Endodermal cell (in vitro differentiated cells): ENCODE data around the gene SMG6. TPM values are rescaled to one million over a fixed set of nuclear protein-coding genes. Genes with fewer than 3 reads are reported as not detected.

Experiments used
- DNase-seq: peaks from one replicate; pipeline ENCODE4 v3.0.0-alpha.2; 2017
- H3K27ac ChIP-seq: 2 replicates; pipeline ENCODE4 v1.5.1; 2013; ENCODE audit warnings: mild to moderate bottlenecking, low read depth, low read length, moderate library complexity
- H3K27me3 ChIP-seq: 2 replicates; pipeline ENCODE4 v1.6.1; 2013; ENCODE audit warnings: mild to moderate bottlenecking, low read length, moderate library complexity; ENCODE audit not compliant: insufficient read depth, control insufficient read depth, poor library complexity, severe bottlenecking
- H3K36me3 ChIP-seq: 2 replicates; pipeline ENCODE4 v1.7.0; 2013; ENCODE audit warnings: mild to moderate bottlenecking, low read length, moderate library complexity; ENCODE audit not compliant: control insufficient read depth, insufficient read depth
- H3K4me1 ChIP-seq: one replicate; pipeline ENCODE4 v1.7.0; 2013; ENCODE audit warnings: low read length; ENCODE audit not compliant: control insufficient read depth, insufficient read depth
- H3K4me3 ChIP-seq: 2 replicates; pipeline ENCODE4 v1.5.1; 2013; ENCODE audit warnings: mild to moderate bottlenecking, low read length, moderate library complexity
- H3K9ac ChIP-seq: 2 replicates; pipeline ENCODE4 v1.6.1; 2013; ENCODE audit warnings: mild to moderate bottlenecking, low read length, moderate library complexity; ENCODE audit not compliant: poor library complexity, severe bottlenecking; ENCODE audit errors: extremely low read depth
- H3K9me3 ChIP-seq: 2 replicates; pipeline ENCODE4 v1.6.1; 2013; ENCODE audit warnings: mild to moderate bottlenecking, low read length, moderate library complexity; ENCODE audit not compliant: control insufficient read depth
- H3K27ac Mint-ChIP-seq: 2 replicates; pipeline ENCODE4 v1.8.0; 2020; ENCODE audit warnings: mixed read lengths
- H3K27me3 Mint-ChIP-seq: 2 replicates; pipeline ENCODE4 v1.8.0; 2021; ENCODE audit warnings: mild to moderate bottlenecking, mixed read lengths; ENCODE audit not compliant: insufficient read depth
- H3K36me3 Mint-ChIP-seq: 2 replicates; pipeline ENCODE4 v1.8.0; 2020; ENCODE audit warnings: low read depth, mixed read lengths
- H3K4me1 Mint-ChIP-seq: 2 replicates; pipeline ENCODE4 v1.8.0; 2020; ENCODE audit warnings: mixed read lengths
- H3K4me3 Mint-ChIP-seq: 2 replicates; pipeline ENCODE4 v1.8.0; 2020; ENCODE audit warnings: mild to moderate bottlenecking, moderate library complexity, mixed read lengths
- H3K9me3 Mint-ChIP-seq: 2 replicates; pipeline ENCODE4 v1.8.0; 2020; ENCODE audit warnings: mild to moderate bottlenecking, mixed read lengths
- WGBS, 2 experiments: methylation state at CpG; one replicate each; pipeline versions ENCODE4 v1.1.5 to v1.1.7; 2013; ENCODE audit warnings: missing lambda C conversion rate in 2 of 2, mixed read lengths in 1 of 2; ENCODE audit not compliant: insufficient coverage in 1 of 2, insufficient read length in 1 of 2; 5-methylcytosine and 5-hydroxymethylcytosine counted together
- total RNA-seq, 2 donors: library from RNA; stranded (reverse); fragmentation: NEBNext Ultra II Directional in 1 of 2; extraction: Animal tissue kit (Norgen Biotek cat#: 25700) in 1 of 2; gene quantifications; 2 replicates in 1 of 2; 3 replicates in 1 of 2; pipeline ENCODE4 v1.2.1, GENCODE V29; 2021
- TF ChIP-seq, protein P1 (sequence below): fragments of 200-600 bp; sonication (generic); conservative IDR thresholded peaks from 2 replicates; pipeline ENCODE4 v1.5.0; 2021; ENCODE audit warnings: antibody characterized with exemption, mild to moderate bottlenecking

The SMG6 gene
- total RNA-seq, 2 donors from 2014 or later: 44.3 to 56.7 TPM

DNA sequence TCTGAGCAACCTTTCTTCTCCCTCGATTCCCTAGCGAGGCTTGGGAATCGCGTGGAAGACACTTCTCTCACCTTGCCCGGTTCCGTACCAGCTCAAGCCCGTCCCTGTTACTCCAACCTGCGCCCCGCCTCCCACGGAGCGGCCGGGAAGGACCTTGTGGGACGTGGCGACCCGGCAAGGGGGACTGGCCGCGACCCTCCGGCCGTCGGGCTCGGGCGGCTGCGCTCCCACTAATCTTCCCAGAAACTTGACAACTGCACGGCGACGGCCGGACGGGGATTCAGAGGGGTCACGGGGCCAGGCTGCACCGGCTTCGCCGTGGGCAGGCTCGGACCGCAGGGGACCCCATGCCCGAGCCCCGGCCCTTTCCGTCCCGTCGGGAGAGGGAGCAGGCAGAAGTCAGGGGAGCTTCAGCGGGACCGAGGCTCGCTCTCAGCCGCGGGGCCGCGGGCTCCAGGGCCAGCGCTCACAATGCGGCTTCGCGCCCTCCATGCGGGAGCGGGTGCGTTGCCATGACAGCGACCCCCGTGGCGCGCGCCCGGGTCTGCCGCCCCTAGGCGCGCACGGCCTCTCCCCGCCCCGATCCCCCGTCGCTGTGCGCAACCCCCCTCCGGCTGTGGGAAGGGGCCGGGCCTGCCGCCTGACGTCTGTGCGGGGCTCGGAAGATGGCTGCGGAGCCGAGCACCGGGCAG is 33.4 kb upstream of the SMG6 start, which contains the start of gene SGSM2:
Gene SGSM2, plus strand, starts transcription at position 650 of the 692 bp plus-strand sequence. CDS start 188 bp downstream, outside the sequence.
- DNase-seq: peak; percentile 88
- peak within 1 kb of the TSS; percentile 99 for H3K27ac Mint-ChIP-seq
- peaks cover 16% of the 10 kb centered on the region for H3K36me3 Mint-ChIP-seq
- Histone ChIP-seq H3K27ac (peak within 1 kb of the TSS; percentile 62), H3K4me3 (peak within 1 kb of the TSS; percentile 98), H3K9me3 (no peaks in the 10 kb centered on the region), H3K27me3 (no peaks in the 10 kb centered on the region), H3K4me1 (peaks cover 11% of the 10 kb centered on the region), H3K36me3 (peaks cover 37% of the 10 kb centered on the region), H3K9ac (peak within 1 kb of the TSS; percentile 95)
- no peaks in the 10 kb centered on the region for H3K27me3 Mint-ChIP-seq
- 1 to 4% methylated on average over 19 to 77 of the region's 77 CpGs for WGBS, 2 experiments
- TF ChIP-seq, protein P1, sequence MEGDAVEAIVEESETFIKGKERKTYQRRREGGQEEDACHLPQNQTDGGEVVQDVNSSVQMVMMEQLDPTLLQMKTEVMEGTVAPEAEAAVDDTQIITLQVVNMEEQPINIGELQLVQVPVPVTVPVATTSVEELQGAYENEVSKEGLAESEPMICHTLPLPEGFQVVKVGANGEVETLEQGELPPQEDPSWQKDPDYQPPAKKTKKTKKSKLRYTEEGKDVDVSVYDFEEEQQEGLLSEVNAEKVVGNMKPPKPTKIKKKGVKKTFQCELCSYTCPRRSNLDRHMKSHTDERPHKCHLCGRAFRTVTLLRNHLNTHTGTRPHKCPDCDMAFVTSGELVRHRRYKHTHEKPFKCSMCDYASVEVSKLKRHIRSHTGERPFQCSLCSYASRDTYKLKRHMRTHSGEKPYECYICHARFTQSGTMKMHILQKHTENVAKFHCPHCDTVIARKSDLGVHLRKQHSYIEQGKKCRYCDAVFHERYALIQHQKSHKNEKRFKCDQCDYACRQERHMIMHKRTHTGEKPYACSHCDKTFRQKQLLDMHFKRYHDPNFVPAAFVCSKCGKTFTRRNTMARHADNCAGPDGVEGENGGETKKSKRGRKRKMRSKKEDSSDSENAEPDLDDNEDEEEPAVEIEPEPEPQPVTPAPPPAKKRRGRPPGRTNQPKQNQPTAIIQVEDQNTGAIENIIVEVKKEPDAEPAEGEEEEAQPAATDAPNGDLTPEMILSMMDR: no peak
- no peak within 1 kb of the TSS for H3K4me3 Mint-ChIP-seq
- no peaks in the 10 kb centered on the region for H3K9me3 Mint-ChIP-seq
- H3K4me1 Mint-ChIP-seq: peaks cover 14% of the 10 kb centered on the region

DNA sequence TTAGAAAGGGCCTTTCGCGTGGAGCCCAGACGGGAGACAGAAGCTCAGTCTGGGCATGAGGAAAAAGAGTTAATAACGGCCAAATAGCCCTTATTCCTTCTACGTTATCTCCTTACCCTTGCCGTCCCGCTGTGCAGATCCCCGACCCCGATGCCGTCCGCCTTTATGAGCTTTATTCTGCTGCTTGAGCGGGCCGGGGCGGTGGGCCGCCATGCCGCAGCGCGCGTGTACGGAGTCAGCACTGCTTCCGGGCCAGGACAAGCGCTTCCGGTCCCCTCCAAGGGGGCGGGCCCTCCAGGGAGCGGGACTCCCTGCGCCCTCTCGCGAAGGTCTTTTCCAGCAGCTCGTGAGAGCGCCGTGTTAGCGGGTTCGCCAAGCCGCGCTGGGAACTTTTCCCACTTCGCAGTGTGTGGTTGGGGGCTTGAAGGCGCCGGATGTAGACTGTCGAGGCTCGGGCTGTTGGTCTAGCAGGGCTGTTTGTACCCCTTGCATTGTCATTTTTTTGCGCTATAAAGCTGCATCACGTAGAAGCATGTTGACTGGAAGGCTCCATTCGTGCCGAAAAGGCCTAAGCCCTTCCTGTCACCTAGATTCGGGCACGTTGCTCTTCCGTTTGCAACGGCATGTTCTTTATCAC is 32.7 kb upstream of the SMG6 start, which contains the start of gene TSR1:
Gene TSR1, minus strand, starts transcription at position 243 of the 637 bp plus-strand sequence. Its CDS starts 30 bp downstream, at position 213.
- H3K27ac Mint-ChIP-seq: peak within 1 kb of the TSS; percentile 99
- 1% methylated on average over 31 to 48 of the region's 48 CpGs for WGBS, 2 experiments
- no peaks in the 10 kb centered on the region for H3K9me3 ChIP-seq
- H3K36me3 ChIP-seq: peaks cover 37% of the 10 kb centered on the region
- H3K4me3 Mint-ChIP-seq: no peak within 1 kb of the TSS
- H3K36me3 Mint-ChIP-seq: peaks cover 11% of the 10 kb centered on the region
- peaks cover 11% of the 10 kb centered on the region for H3K4me1 ChIP-seq
- no peaks in the 10 kb centered on the region for H3K27me3 ChIP-seq
- peaks cover 14% of the 10 kb centered on the region for H3K4me1 Mint-ChIP-seq
- no peaks in the 10 kb centered on the region for H3K9me3 Mint-ChIP-seq
- H3K9ac ChIP-seq: peak within 1 kb of the TSS; percentile 95
- peak within 1 kb of the TSS; percentile 62 for H3K27ac ChIP-seq
- TF ChIP-seq, protein P1: peak; percentile 31
- peak; percentile 98 for DNase-seq
- H3K4me3 ChIP-seq: peak within 1 kb of the TSS; percentile 98
- no peaks in the 10 kb centered on the region for H3K27me3 Mint-ChIP-seq

DNA sequence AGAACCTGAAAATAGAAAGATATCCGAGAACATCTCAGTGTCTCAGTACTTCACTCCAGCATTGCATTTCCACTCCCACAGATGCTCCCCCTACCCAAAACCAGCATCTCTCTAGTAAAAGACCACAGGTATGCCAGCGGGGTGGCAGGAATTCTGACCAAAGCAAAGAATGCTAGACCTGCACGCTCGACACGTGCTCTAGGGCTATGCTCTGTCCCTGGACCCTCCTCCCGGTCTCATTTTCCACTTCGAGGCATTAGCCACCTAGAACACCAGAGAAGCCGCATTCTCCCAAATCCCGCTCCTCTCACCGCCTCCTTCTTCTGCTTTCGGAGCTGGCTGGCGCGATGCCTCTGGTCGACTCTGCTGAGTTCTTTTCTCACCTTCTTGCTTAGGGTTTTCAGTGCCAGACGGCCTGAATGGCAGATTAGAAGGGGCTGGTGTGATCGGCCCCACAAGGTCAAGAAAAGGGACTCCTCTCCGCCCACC is 32.2 kb upstream of the SMG6 start:
- peaks cover 11% of the 10 kb centered on the region for H3K36me3 Mint-ChIP-seq
- Histone ChIP-seq H3K9ac (peak overlapping the region; percentile 95), H3K27ac (no peak overlapping the region), H3K9me3 (no peaks in the 10 kb centered on the region), H3K4me1 (peaks cover 11% of the 10 kb centered on the region), H3K4me3 (peak overlapping the region; percentile 98), H3K36me3 (peaks cover 42% of the 10 kb centered on the region), H3K27me3 (no peaks in the 10 kb centered on the region)
- WGBS, 2 experiments: 3 to 5% methylated on average over 14 to 17 of the region's 17 CpGs
- peaks cover 14% of the 10 kb centered on the region for H3K4me1 Mint-ChIP-seq
- no peaks in the 10 kb centered on the region for H3K27me3 Mint-ChIP-seq
- no peaks in the 10 kb centered on the region for H3K9me3 Mint-ChIP-seq
- peak; percentile 73 for DNase-seq
- TF ChIP-seq, protein P1: no peak
- peak overlapping the region; percentile 99 for H3K27ac Mint-ChIP-seq
- no peak overlapping the region for H3K4me3 Mint-ChIP-seq
